Activated CD8-positive, alpha-beta memory T cell treated with anti-CD3 and anti-CD28 coated beads, Interleukin-2, amount 50 U/mL, for 1 hour (primary cell): ENCODE data around the gene SEMA3A.

Experiments used
- DNase-seq: peaks from one replicate; pipeline ENCODE4 v3.0.0-alpha.2; 2020; ENCODE audit errors: extremely low read depth

Gene SEMA3A

GRCh38 chr7:84111842-84112241, 82.7 kb downstream of the SEMA3A start:
- no peak for DNase-seq

- DNase-seq, result no peak
Observed at GRCh38 chr7:84110400-84110799, 84.2 kb downstream of the SEMA3A start.

GRCh38 chr7:84108787-84109186, 85.8 kb downstream of the SEMA3A start:
- no peak for DNase-seq

- DNase-seq, result no peak
Observed at GRCh38 chr7:84108119-84108518, 86.5 kb downstream of the SEMA3A start.

GRCh38 chr7:84107259-84107658, 87.3 kb downstream of the SEMA3A start:
- no peak for DNase-seq

GRCh38 chr7:84106291-84106690, 88.3 kb downstream of the SEMA3A start:
- no peak for DNase-seq

- no peak for DNase-seq
Observed at GRCh38 chr7:84105586-84105985, 89.0 kb downstream of the SEMA3A start.

GRCh38 chr7:84104826-84105225, 89.8 kb downstream of the SEMA3A start:
- no peak for DNase-seq

GRCh38 chr7:84102213-84102612, 92.4 kb downstream of the SEMA3A start:
- DNase-seq, result no peak

GRCh38 chr7:84100866-84101265, 93.7 kb downstream of the SEMA3A start:
- DNase-seq, result no peak

GRCh38 chr7:84095971-84096370, 98.6 kb downstream of the SEMA3A start:
- DNase-seq, result no peak

- no peak for DNase-seq
Observed at GRCh38 chr7:84092207-84092606, 102.4 kb downstream of the SEMA3A start.

- DNase-seq, result no peak
Observed at GRCh38 chr7:84091318-84091717, 103.3 kb downstream of the SEMA3A start.

- DNase-seq, result no peak
Observed at GRCh38 chr7:84088802-84089201, 105.8 kb downstream of the SEMA3A start.

GRCh38 chr7:84085998-84086397, 108.6 kb downstream of the SEMA3A start:
- no peak for DNase-seq

GRCh38 chr7:84085147-84085546, 109.4 kb downstream of the SEMA3A start:
- DNase-seq, result no peak

- DNase-seq, result no peak
Observed at GRCh38 chr7:84083846-84084245, 110.7 kb downstream of the SEMA3A start.

GRCh38 chr7:84081973-84082522, 112.5 kb downstream of the SEMA3A start:
- DNase-seq, result no peak

GRCh38 chr7:84077336-84077735, 117.3 kb downstream of the SEMA3A start:
- DNase-seq, result no peak

GRCh38 chr7:84076219-84076618, 118.4 kb downstream of the SEMA3A start:
- DNase-seq, result no peak

GRCh38 chr7:84073186-84073875, 121.3 kb downstream of the SEMA3A start:
- no peak for DNase-seq

GRCh38 chr7:84070770-84071169, 123.8 kb downstream of the SEMA3A start:
- DNase-seq, result no peak

- DNase-seq, result no peak
Observed at GRCh38 chr7:84069999-84070500, 124.5 kb downstream of the SEMA3A start.

- no peak for DNase-seq
Observed at GRCh38 chr7:84069033-84069432, 125.6 kb downstream of the SEMA3A start.
